Hepatocyte (in vitro differentiated cells): ENCODE measurements around the gene CELF4.

Experiments used
- EZH2 ChIP-seq: fragments of 200-600 bp; sonication (generic); IDR thresholded peaks from 2 replicates; pipeline ENCODE4 v1.6.1; 2016; ENCODE audit warnings: antibody characterized with exemption, mild to moderate bottlenecking, borderline replicate concordance
- EZH2phosphoT487 ChIP-seq: fragments of 200-600 bp; sonication (generic); IDR thresholded peaks from one replicate; pipeline ENCODE4 v1.6.1; 2018; ENCODE audit warnings: antibody characterized with exemption, mild to moderate bottlenecking, low read depth, moderate library complexity; ENCODE audit not compliant: unreplicated experiment, severe bottlenecking
- TF ChIP-seq, protein P1 (sequence below): fragments of 200-600 bp; sonication (generic); IDR thresholded peaks from 2 replicates; pipeline ENCODE4 v1.5.1; 2016; ENCODE audit warnings: antibody characterized with exemption, mild to moderate bottlenecking; ENCODE audit not compliant: poor library complexity

GRCh38 chr18:37253394-37254235, 312.0 kb downstream of the CELF4 start:
- TF ChIP-seq, protein P1, sequence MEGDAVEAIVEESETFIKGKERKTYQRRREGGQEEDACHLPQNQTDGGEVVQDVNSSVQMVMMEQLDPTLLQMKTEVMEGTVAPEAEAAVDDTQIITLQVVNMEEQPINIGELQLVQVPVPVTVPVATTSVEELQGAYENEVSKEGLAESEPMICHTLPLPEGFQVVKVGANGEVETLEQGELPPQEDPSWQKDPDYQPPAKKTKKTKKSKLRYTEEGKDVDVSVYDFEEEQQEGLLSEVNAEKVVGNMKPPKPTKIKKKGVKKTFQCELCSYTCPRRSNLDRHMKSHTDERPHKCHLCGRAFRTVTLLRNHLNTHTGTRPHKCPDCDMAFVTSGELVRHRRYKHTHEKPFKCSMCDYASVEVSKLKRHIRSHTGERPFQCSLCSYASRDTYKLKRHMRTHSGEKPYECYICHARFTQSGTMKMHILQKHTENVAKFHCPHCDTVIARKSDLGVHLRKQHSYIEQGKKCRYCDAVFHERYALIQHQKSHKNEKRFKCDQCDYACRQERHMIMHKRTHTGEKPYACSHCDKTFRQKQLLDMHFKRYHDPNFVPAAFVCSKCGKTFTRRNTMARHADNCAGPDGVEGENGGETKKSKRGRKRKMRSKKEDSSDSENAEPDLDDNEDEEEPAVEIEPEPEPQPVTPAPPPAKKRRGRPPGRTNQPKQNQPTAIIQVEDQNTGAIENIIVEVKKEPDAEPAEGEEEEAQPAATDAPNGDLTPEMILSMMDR, result peak; percentile 3
- no peak for TF ChIP-seq EZH2
- TF ChIP-seq EZH2phosphoT487, result no peak
